Measurements from ENCODE around the gene EBF4. TPM values are rescaled to one million over a fixed set of nuclear protein-coding genes. Genes with fewer than 3 reads are reported as not detected.

EBF4 gene
- total and polyA plus RNA-seq, 2 experiments from 2014 or later, result 18.8 to 24.2 TPM

GRCh38 chr20:2707353-2708072, 14.9 kb downstream of the EBF4 start:
- no peak overlapping the region for H3K27ac ChIP-seq
- DNase-seq (ENCODE audit: low read depth in 1 of 2, low spot score in 1 of 2), result no peak
- no peaks in the 10 kb centered on the region for H3K27me3 ChIP-seq
- no peak overlapping the region for H3K4me3 ChIP-seq
- no peaks in the 10 kb centered on the region for H3K36me3 ChIP-seq
- H3K9me3 ChIP-seq (ENCODE audit: low read depth), result no peaks in the 10 kb centered on the region
- TF ChIP-seq CTCF (IDR thresholded peaks at IDR 0.05; ENCODE audit: low read depth, low read length), result no peak
- no peaks in the 10 kb centered on the region for H3K4me1 ChIP-seq (ENCODE audit: low read depth)

DNA sequence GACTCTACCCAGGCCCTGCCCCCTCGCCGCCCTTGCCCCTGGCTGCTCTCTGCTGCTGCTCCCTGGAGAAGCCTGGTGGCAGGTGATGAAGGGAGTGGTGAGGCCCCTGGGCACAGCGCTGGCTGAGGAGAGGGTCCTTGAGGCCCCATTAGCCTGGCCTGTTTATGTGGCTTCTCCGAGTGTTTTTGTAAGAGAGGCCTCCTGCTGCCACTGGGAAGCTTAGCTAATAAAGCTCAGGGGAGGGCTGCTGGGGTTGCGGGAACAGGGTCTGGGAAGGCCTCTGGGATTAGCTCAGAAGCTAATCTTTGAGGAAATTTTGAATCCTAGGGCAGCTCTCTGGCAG, 15.5 kb downstream of the EBF4 start:
- peak in 1 of 2 donors; percentile 18 for DNase-seq (ENCODE audit: low read depth in 1 of 2, low spot score in 1 of 2)
- TF ChIP-seq CTCF (IDR thresholded peaks at IDR 0.05; ENCODE audit: low read depth, low read length), result no peak
- Histone ChIP-seq H3K4me1 (ENCODE audit: low read depth) (no peaks in the 10 kb centered on the region), H3K27me3 (no peaks in the 10 kb centered on the region), H3K27ac (no peak overlapping the region), H3K36me3 (no peaks in the 10 kb centered on the region), H3K4me3 (no peak overlapping the region), H3K9me3 (ENCODE audit: low read depth) (no peaks in the 10 kb centered on the region)

DNA sequence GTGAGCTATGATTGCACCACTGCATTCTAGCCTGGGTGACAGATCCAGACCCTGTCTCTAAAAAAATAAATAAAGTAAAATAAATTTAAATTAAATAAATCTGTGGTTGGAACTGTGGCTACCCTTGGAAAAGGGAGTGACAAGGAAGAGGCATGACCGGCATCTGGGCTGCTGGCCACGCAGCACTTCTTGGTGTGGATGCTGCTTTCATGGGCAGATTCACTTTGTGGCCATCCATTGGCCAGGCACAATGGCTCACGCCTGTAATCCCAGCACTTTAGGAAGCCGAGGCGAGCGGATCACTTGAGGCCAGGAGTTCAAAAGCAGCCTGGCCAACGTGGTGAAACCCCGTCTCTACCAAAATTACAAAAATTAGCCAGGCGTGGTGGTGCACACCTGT, 16.1 kb downstream of the EBF4 start:
- Histone ChIP-seq H3K27ac (no peak overlapping the region), H3K9me3 (ENCODE audit: low read depth) (no peaks in the 10 kb centered on the region), H3K36me3 (no peaks in the 10 kb centered on the region), H3K27me3 (no peaks in the 10 kb centered on the region), H3K4me1 (ENCODE audit: low read depth) (no peaks in the 10 kb centered on the region), H3K4me3 (no peak overlapping the region)
- no peak for DNase-seq (ENCODE audit: low read depth in 1 of 2, low spot score in 1 of 2)
- no peak for TF ChIP-seq CTCF (IDR thresholded peaks at IDR 0.05; ENCODE audit: low read depth, low read length)

- H3K27me3 ChIP-seq, result no peaks in the 10 kb centered on the region
- H3K4me3 ChIP-seq, result no peak overlapping the region
- no peaks in the 10 kb centered on the region for H3K4me1 ChIP-seq (ENCODE audit: low read depth)
- H3K9me3 ChIP-seq (ENCODE audit: low read depth), result no peaks in the 10 kb centered on the region
- no peak for TF ChIP-seq CTCF (IDR thresholded peaks at IDR 0.05; ENCODE audit: low read depth, low read length)
- H3K36me3 ChIP-seq, result no peaks in the 10 kb centered on the region
- no peak for DNase-seq (ENCODE audit: low read depth in 1 of 2, low spot score in 1 of 2)
- no peak overlapping the region for H3K27ac ChIP-seq
These were observed 16.8 kb downstream of the EBF4 start for GRCh38 chr20:2709205-2709981.

DNA sequence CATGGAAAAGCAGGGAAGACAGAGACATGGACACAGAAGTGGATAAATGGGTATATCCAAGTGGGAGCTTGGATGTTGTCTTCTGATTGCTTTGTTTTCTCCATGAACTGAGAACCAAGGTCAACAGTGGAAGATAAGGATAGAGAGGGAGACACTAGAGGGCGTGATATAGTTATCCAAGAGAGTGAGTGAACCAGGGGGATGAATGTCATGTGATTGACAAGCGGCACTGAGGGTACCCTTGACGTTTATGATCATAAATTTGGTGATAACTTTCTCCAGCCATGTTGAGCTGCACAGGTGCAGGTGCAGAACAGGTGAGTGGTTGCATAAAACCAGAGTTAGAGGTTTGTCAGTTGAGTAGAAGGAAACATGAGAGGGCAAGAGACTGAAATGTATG, 20.7 kb downstream of the EBF4 start:
- DNase-seq (ENCODE audit: low read depth in 1 of 2, low spot score in 1 of 2), result no peak
- Histone ChIP-seq H3K4me1 (ENCODE audit: low read depth) (no peaks in the 10 kb centered on the region), H3K27me3 (no peaks in the 10 kb centered on the region), H3K4me3 (no peak overlapping the region), H3K9me3 (ENCODE audit: low read depth) (no peaks in the 10 kb centered on the region), H3K27ac (no peak overlapping the region), H3K36me3 (no peaks in the 10 kb centered on the region)
- peak; percentile 5 for TF ChIP-seq CTCF (IDR thresholded peaks at IDR 0.05; ENCODE audit: low read depth, low read length)
